H54 (cell line): ENCODE results near the gene METTL24.
"Not testable (repeated sequence)": the region's sequence is repeated elsewhere in the genome, so short reads cannot be mapped to it uniquely, and the experiment has no call there.

ENCODE experiments used
- DNase-seq: peaks from one replicate; pipeline ENCODE4 v3.0.0; 2011; ENCODE audit warnings: low spot score, mixed read lengths; ENCODE audit not compliant: insufficient read length
- FAIRE-seq: peaks from 3 replicates; lab custom pipeline; 2011; peaks lifted over from hg19 to GRCh38; lab: Jason Lieb, UNC
- POLR2A ChIP-seq: IDR thresholded peaks from 2 replicates; pipeline ENCODE4 v1.6.1; 2011; ENCODE audit warnings: low read depth, mild to moderate bottlenecking, low read length

Gene METTL24

GRCh38 chr6:110354153-110354552, 4.0 kb downstream of the METTL24 start:
- TF ChIP-seq POLR2A: no peak
- DNase-seq (no peak), FAIRE-seq (no peak)

GRCh38 chr6:110353457-110354001, 4.6 kb downstream of the METTL24 start:
- no peak for TF ChIP-seq POLR2A
- FAIRE-seq: no peak
- no peak for DNase-seq

GRCh38 chr6:110352563-110353262, 5.4 kb downstream of the METTL24 start:
- no peak for DNase-seq
- FAIRE-seq: no peak
- TF ChIP-seq POLR2A: no peak

GRCh38 chr6:110351986-110352385, 6.2 kb downstream of the METTL24 start:
- TF ChIP-seq POLR2A: no peak
- DNase-seq (no peak), FAIRE-seq (no peak)

GRCh38 chr6:110351546-110351945, 6.6 kb downstream of the METTL24 start:
- no peak for TF ChIP-seq POLR2A
- DNase-seq (no peak), FAIRE-seq (no peak)

- not testable (repeated sequence) for FAIRE-seq, DNase-seq
Observed at GRCh38 chr6:110350593-110350992, 7.6 kb downstream of the METTL24 start.

- DNase-seq: no peak
- FAIRE-seq: no peak
- TF ChIP-seq POLR2A: no peak
Observed at GRCh38 chr6:110348961-110349690, 9.0 kb downstream of the METTL24 start.

GRCh38 chr6:110345025-110345424, 13.1 kb downstream of the METTL24 start:
- TF ChIP-seq POLR2A: no peak
- no peak for DNase-seq
- FAIRE-seq: no peak

GRCh38 chr6:110342759-110343158, 15.4 kb downstream of the METTL24 start:
- no peak for FAIRE-seq
- TF ChIP-seq POLR2A: no peak
- DNase-seq: no peak

GRCh38 chr6:110341663-110342596, 16.2 kb downstream of the METTL24 start:
- FAIRE-seq: no peak
- no peak for DNase-seq
- TF ChIP-seq POLR2A: no peak

- DNase-seq: no peak
- no peak for TF ChIP-seq POLR2A
- FAIRE-seq: no peak
Observed at GRCh38 chr6:110341067-110341466, 17.1 kb downstream of the METTL24 start.

- TF ChIP-seq POLR2A: no peak
- FAIRE-seq (no peak), DNase-seq (no peak)
Observed at GRCh38 chr6:110340392-110340965, 17.7 kb downstream of the METTL24 start.

GRCh38 chr6:110338820-110339470, 19.2 kb downstream of the METTL24 start:
- DNase-seq: no peak
- no peak for FAIRE-seq
- no peak for TF ChIP-seq POLR2A
